Endothelial cell of umbilical vein (primary cell): ENCODE measurements around the gene BICD2. TPM values are rescaled to one million over a fixed set of nuclear protein-coding genes. Genes with fewer than 3 reads are reported as not detected.

ENCODE experiments used
- BruUV-seq: library from RNA; stranded (reverse); fragments of 400-500 nt; replicated peaks from 2 replicates; lab custom pipeline; 2021; lab: Mats Ljungman, UMichigan
- CTCF ChIA-PET: fragments of 300-600, 350-600 bp; sonication (Branson Sonifier 250); formaldehyde crosslinking; loops from one replicate; lab custom pipeline; 2021; ENCODE audit warnings: antibody characterized with exemption, inconsistent platforms; lab: Charles Lee
- POLR2A ChIA-PET: fragments of 300-600, 350-600 bp; sonication (Branson Sonifier 250); formaldehyde crosslinking; loops from one replicate; lab custom pipeline; 2021; ENCODE audit warnings: antibody characterized with exemption, inconsistent platforms; lab: Charles Lee
- DNase-seq: peaks from one replicate; pipeline ENCODE4 v3.0.0-alpha.2; 2011; ENCODE audit warnings: low read depth, low spot score
- FAIRE-seq: peaks from 2 replicates; lab custom pipeline; 2011; peaks lifted over from hg19 to GRCh38; lab: Jason Lieb, UNC
- H2AFZ ChIP-seq: 2 replicates; pipeline ENCODE4 v1.6.0; 2012; ENCODE audit warnings: low read depth, low read length, control low read depth, inconsistent platforms
- H3K27ac ChIP-seq: 2 replicates; pipeline ENCODE4 v1.5.1; 2011; ENCODE audit warnings: low read depth, mild to moderate bottlenecking, control low read depth, low read length, moderate library complexity; ENCODE audit not compliant: insufficient read depth
- H3K27me3 ChIP-seq, 2 experiments: 2 replicates each; pipeline versions ENCODE4 v1.6.0 to v1.6.1; 2011; ENCODE audit warnings: low read length in 2 of 2, mixed read lengths in 1 of 2; ENCODE audit not compliant: control insufficient read depth in 2 of 2, insufficient read depth in 2 of 2
- H3K36me3 ChIP-seq, 2 experiments: 2 replicates in 1 of 2; 3 replicates in 1 of 2; pipeline ENCODE4 v1.5.1; 2011; ENCODE audit warnings: low read length in 2 of 2, mild to moderate bottlenecking in 1 of 2, moderate library complexity in 1 of 2; ENCODE audit not compliant: control insufficient read depth in 2 of 2, insufficient read depth in 2 of 2; ENCODE audit errors: extremely low read depth in 1 of 2
- H3K4me1 ChIP-seq: 3 replicates; pipeline ENCODE4 v1.5.1; 2011; ENCODE audit warnings: mild to moderate bottlenecking, low read length; ENCODE audit not compliant: control insufficient read depth, insufficient read depth; ENCODE audit errors: extremely low read depth
- H3K4me2 ChIP-seq: 2 replicates; pipeline ENCODE4 v1.6.1; 2011; ENCODE audit warnings: low read length, control low read depth, mixed read lengths; ENCODE audit not compliant: insufficient read depth
- H3K4me3 ChIP-seq, 3 experiments: fragments of 200-600 bp in 1 of 3; sonication (generic), shearing (Covaris generic) in 1 of 3; replicated peaks in 1 of 3; 2 replicates each; pipeline ENCODE4 v1.5.1; 2011 to 2016; ENCODE audit warnings: control low read depth in 3 of 3, low read length in 3 of 3, mild to moderate bottlenecking in 2 of 3, inconsistent platforms in 1 of 3, low read depth in 1 of 3, moderate library complexity in 1 of 3; ENCODE audit not compliant: insufficient read depth in 1 of 3
- H3K79me2 ChIP-seq: 2 replicates; pipeline ENCODE4 v1.6.0; 2012; ENCODE audit warnings: low read length, inconsistent platforms; ENCODE audit not compliant: control insufficient read depth, insufficient read depth
- H3K9ac ChIP-seq: replicated peaks from 2 replicates; pipeline ENCODE3; 2011; ENCODE audit warnings: low read length, control low read depth; ENCODE audit not compliant: insufficient read depth; ENCODE audit errors: extremely low read depth
- H3K9me1 ChIP-seq: replicated peaks from 3 replicates; pipeline ENCODE4 v1.6.0; 2011; ENCODE audit warnings: mild to moderate bottlenecking, low read length; ENCODE audit not compliant: control insufficient read depth, insufficient read depth; ENCODE audit errors: extremely low read depth
- H3K9me3 ChIP-seq: replicated peaks from 2 replicates; pipeline ENCODE4 v1.5.1; 2012; ENCODE audit warnings: low read length, inconsistent platforms; ENCODE audit not compliant: control insufficient read depth, insufficient read depth
- H4K20me1 ChIP-seq: replicated peaks from 2 replicates; pipeline ENCODE3; 2011; ENCODE audit warnings: mild to moderate bottlenecking, low read length; ENCODE audit not compliant: control insufficient read depth, insufficient read depth; ENCODE audit errors: extremely low read depth
- EZH2 ChIP-seq: IDR thresholded peaks from 2 replicates; pipeline ENCODE4 v1.6.1; 2012; ENCODE audit warnings: borderline replicate concordance, low read depth, mild to moderate bottlenecking, moderate library complexity, low read length, inconsistent platforms; ENCODE audit not compliant: severe bottlenecking
- FOS ChIP-seq: IDR thresholded peaks from 2 replicates; pipeline ENCODE4 v1.6.1; 2011; ENCODE audit warnings: mild to moderate bottlenecking, low read length, moderate library complexity, borderline replicate concordance; ENCODE audit not compliant: insufficient read depth
- GATA2 ChIP-seq: IDR thresholded peaks from 2 replicates; pipeline ENCODE4 v1.7.0; 2011; ENCODE audit warnings: low read depth, mild to moderate bottlenecking, moderate library complexity, mixed read lengths, low read length; ENCODE audit not compliant: insufficient read length, insufficient read depth
- MYC ChIP-seq: IDR thresholded peaks from one replicate; pipeline ENCODE4 v1.6.1; 2011; ENCODE audit warnings: mild to moderate bottlenecking, low read depth, low read length
- POLR2AphosphoS5 ChIP-seq: IDR thresholded peaks from 2 replicates; pipeline ENCODE4 v1.6.1; 2012; ENCODE audit warnings: low read depth, mild to moderate bottlenecking, control low read depth, low read length, moderate library complexity; ENCODE audit not compliant: insufficient read depth
- dilution Hi-C: fragments of 300-500 bp; cut with MboI; formaldehyde crosslinking; loops from one replicate; pipeline ENCODE4 v1.15.0; 2019; ENCODE audit warnings: low sequenced_read_pairs; ENCODE audit not compliant: extremely low pct_ligation_motif_present
- intact Hi-C: fragments of 100-400 bp; cut with micrococcal nuclease; formaldehyde crosslinking; loops from one replicate; pipeline ENCODE4 v1.10.0; 2022
- polyA plus RNA-seq, 4 experiments: library from polyadenylated mRNA; depleted of rRNA in 3 of 4; stranded (reverse) in 3 of 4; unstranded in 1 of 4; fragments of >200 nt; gene quantifications; 2 replicates each; pipeline versions ENCODE4 v1.2.1 to v1.2.3, GENCODE V29; 2011 to 2012; ENCODE audit warnings: missing spikeins in 1 of 4
- total RNA-seq: library from RNA; stranded (reverse); gene quantifications from 2 replicates; pipeline ENCODE4 v1.2.3, GENCODE V29; 2021
- TF ChIP-seq, protein P1 (sequence below): IDR thresholded peaks from 2 replicates; pipeline ENCODE4 v1.6.1; 2011; ENCODE audit not compliant: insufficient read depth, insufficient read length
- TF ChIP-seq, protein P2 (sequence below), 2 donors: IDR thresholded peaks; 1 replicate in 1 of 2; 2 replicates in 1 of 2; pipeline ENCODE4 v1.5.1; 2011; ENCODE audit warnings: low read length in 2 of 2, mild to moderate bottlenecking in 2 of 2, moderate library complexity in 2 of 2, control low read depth in 1 of 2, inconsistent platforms in 1 of 2, low read depth in 1 of 2; ENCODE audit not compliant: insufficient read depth in 1 of 2; ENCODE audit errors: extremely low read depth in 1 of 2

The BICD2 gene
- total and polyA plus RNA-seq, 2 donors (not counting 3 experiments of a cell fraction or from before 2014, with no cell fraction given): 14.3 to 39.3 TPM

DNA sequence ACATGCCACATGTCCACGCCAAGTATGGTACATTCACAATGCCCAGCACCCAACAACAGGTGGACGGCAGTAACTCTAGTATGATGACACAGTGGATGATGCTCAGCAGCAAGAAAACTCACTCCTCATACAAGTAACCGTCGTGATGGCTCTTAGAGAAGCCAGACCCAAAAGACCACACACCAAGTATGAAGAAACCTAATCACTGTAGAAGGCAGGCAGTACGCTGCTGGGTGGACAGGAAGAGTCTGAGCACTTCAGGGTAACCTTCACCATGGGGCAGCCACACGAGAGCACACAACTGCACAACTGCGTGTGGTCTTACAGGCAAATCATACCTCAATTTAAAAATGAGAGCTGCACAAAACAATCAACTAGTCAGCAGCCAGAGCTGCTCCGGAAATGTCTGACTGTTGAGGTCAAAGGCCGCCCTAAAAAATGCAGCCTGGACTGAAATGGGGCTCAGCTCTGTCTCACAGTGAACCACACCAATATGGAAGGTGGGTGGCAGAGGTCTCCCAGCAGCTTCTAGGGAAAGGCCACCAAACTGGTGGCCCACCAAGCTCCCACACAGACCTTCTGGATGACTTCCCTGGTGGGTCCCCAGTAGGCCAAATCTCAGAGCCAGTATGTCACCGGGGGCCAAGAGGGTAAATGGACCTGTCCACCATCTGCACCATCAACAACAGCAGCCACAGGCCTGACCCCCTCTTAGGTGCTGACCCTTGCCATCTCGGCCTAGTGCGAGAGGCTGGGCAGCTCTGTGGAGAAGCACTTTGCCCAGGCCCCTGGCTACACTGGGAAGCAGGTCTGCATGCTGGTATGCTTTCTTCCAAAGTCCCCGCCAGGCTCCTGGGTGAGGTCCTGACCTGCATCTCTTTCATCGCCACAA lies 17.8 kb downstream of the BICD2 start:
- Histone ChIP-seq H3K4me1 (peaks cover 21% of the 10 kb centered on the region), H3K27ac (peak overlapping the region; percentile 64), H2AFZ (no peak overlapping the region), H3K79me2 (peaks cover 92% of the 10 kb centered on the region), H3K9me3 (no peaks in the 10 kb centered on the region), H3K9ac (no peak overlapping the region), H3K27me3 (no peaks in the 10 kb centered on the region), H3K36me3 (no peaks in the 10 kb centered on the region), H4K20me1 (no peaks in the 10 kb centered on the region), H3K4me2 (peak overlapping the region; percentile 36), H3K9me1 (no peaks in the 10 kb centered on the region), H3K4me3 (no peak overlapping the region)
- DNase-seq: peak; percentile 65
- TF ChIP-seq MYC: no peak
- peak; percentile 31 for TF ChIP-seq POLR2AphosphoS5
- TF ChIP-seq GATA2: no peak
- CTCF ChIA-PET: interaction anchor here (0.5 to 1.7 kb wide), 10 partner anchors 9 to 63 kb away, joined by 3 to 9 read pairs (median 4); no protein-coding TSS in a partner anchor
- intact Hi-C loops: loop anchor here (1.0 kb wide), 1 partner anchor 18 kb away; no protein-coding TSS in a partner anchor
- POLR2A ChIA-PET: no interaction called here
- FAIRE-seq: peak; percentile 96
- no TSS peak for BruUV-seq
- dilution Hi-C loops: no loop called here

DNA sequence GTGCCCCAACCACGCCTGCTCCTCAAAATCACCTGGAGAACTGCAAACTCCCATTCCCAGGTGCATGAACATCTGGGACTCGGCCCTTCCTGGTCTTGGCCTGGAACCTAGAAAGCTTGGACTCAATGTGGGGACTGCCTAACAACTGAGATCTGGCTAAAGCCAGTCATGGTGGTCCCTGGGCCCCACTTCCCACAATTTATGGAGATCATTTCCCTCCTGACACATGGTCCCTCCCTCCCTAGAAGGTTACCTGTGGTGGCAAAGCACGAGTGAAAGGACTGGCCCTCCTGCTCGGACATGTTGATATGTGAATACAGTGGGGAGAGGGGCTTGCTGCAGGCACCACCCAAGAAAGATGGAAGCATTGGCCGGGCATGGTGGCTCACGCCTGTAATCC lies 18.8 kb downstream of the BICD2 start:
- H3K4me1 ChIP-seq: peaks cover 24% of the 10 kb centered on the region
- FAIRE-seq (no peak), DNase-seq (no peak)
- H3K9me3 ChIP-seq: no peaks in the 10 kb centered on the region
- no peaks in the 10 kb centered on the region for H3K9me1 ChIP-seq
- intact Hi-C loops (no loop called here), dilution Hi-C loops (no loop called here)
- H2AFZ ChIP-seq: no peak overlapping the region
- no peak overlapping the region for H3K4me3 ChIP-seq
- TF ChIP-seq, protein P1, sequence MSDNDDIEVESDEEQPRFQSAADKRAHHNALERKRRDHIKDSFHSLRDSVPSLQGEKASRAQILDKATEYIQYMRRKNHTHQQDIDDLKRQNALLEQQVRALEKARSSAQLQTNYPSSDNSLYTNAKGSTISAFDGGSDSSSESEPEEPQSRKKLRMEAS: no peak
- TF ChIP-seq, protein P2, sequence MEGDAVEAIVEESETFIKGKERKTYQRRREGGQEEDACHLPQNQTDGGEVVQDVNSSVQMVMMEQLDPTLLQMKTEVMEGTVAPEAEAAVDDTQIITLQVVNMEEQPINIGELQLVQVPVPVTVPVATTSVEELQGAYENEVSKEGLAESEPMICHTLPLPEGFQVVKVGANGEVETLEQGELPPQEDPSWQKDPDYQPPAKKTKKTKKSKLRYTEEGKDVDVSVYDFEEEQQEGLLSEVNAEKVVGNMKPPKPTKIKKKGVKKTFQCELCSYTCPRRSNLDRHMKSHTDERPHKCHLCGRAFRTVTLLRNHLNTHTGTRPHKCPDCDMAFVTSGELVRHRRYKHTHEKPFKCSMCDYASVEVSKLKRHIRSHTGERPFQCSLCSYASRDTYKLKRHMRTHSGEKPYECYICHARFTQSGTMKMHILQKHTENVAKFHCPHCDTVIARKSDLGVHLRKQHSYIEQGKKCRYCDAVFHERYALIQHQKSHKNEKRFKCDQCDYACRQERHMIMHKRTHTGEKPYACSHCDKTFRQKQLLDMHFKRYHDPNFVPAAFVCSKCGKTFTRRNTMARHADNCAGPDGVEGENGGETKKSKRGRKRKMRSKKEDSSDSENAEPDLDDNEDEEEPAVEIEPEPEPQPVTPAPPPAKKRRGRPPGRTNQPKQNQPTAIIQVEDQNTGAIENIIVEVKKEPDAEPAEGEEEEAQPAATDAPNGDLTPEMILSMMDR (IDR thresholded peaks at IDR 0.05; ENCODE audit: extremely low read depth in 1 of 2, insufficient read depth in 1 of 2, low read depth in 1 of 2, low read length in 2 of 2): no peak
- TF ChIP-seq FOS (no peak), EZH2 (no peak), POLR2AphosphoS5 (no peak), MYC (no peak), GATA2 (no peak)
- BruUV-seq: no TSS peak
- no peak overlapping the region for H3K27ac ChIP-seq
- H3K79me2 ChIP-seq: peaks cover 93% of the 10 kb centered on the region
- H3K4me2 ChIP-seq: no peak overlapping the region
- POLR2A ChIA-PET: no interaction called here
- no peaks in the 10 kb centered on the region for H3K36me3 ChIP-seq
- CTCF ChIA-PET: interaction anchor here (1.2 kb wide), 1 partner anchor 13 kb away, joined by 6 read pairs; no protein-coding TSS in a partner anchor
- no peaks in the 10 kb centered on the region for H3K27me3 ChIP-seq
- no peak overlapping the region for H3K9ac ChIP-seq
- no peaks in the 10 kb centered on the region for H4K20me1 ChIP-seq
